ENCODE measurements around the gene PCDH9. TPM values are rescaled to one million over a fixed set of nuclear protein-coding genes. Genes with fewer than 3 reads are reported as not detected.

The PCDH9 gene
- total and polyA plus RNA-seq, 2 of the 4 experiments (the other 2 are of a cell fraction) = 2.2 to 10.2 TPM

DNA sequence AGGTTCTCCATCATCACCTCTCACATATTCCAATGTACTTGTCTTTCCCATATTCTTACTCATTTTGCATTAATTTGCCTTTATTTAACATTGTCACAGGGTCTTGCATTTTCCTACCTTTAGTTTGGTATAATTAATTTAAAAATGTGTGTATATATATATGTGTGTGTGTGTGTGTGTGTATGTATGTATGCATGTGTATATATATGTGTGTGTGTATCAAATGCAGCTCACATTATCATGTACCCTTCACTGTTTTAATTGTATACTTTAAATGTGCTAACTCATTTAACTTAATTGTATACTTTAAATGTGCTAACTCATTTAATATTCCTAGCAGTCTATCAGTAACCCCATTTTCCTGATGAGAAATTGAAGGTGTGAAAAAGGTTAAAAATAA, 104.5 kb downstream of the PCDH9 start:
- H3K79me1 ChIP-seq (ENCODE audit: low read depth in 1 of 2, low read length in 2 of 2) = no peaks in the 10 kb centered on the region
- no peaks in the 10 kb centered on the region for H3K9me1 ChIP-seq (ENCODE audit: insufficient read depth, low read length)
- H3K56ac ChIP-seq (ENCODE audit: extremely low read depth, insufficient read depth, low read length) = no peak overlapping the region
- no peak overlapping the region for H2AK5ac ChIP-seq (ENCODE audit: low read depth, low read length)
- in situ Hi-C loops (cut with MboI; ENCODE audit: low sequenced_read_pairs) (no loop called here), dilution Hi-C loops (cut with HindIII; ENCODE audit: low sequenced_read_pairs, unreplicated experiment) (no loop called here), intact Hi-C loops (cut with micrococcal nuclease) (no loop called here)
- no peaks in the 10 kb centered on the region for H3K27me3 ChIP-seq (ENCODE audit: control insufficient read depth, insufficient read depth, low read length)
- H3K4ac ChIP-seq (ENCODE audit: low read depth, low read length) = no peak overlapping the region
- H3K9me3 ChIP-seq (ENCODE audit: control insufficient read depth, insufficient read depth, low read length) = no peaks in the 10 kb centered on the region
- BruUV-seq (replicated peaks) = no TSS peak
- no peak overlapping the region for H4K8ac ChIP-seq (ENCODE audit: low read depth in 2 of 2, low read length in 2 of 2)
- no peak overlapping the region for H3K4me3 ChIP-seq (ENCODE audit: insufficient read depth, low read depth, low read length)
- H2AFZ ChIP-seq (replicated peaks; ENCODE audit: low read length, poor library complexity) = no peak overlapping the region
- H3K9ac ChIP-seq (ENCODE audit: low read depth, low read length) = no peak overlapping the region
- CTCF ChIA-PET = no interaction called here
- TF ChIP-seq RCOR1 (IDR thresholded peaks at IDR 0.05; ENCODE audit: insufficient replicate concordance, low read length) (no peak), SMC3 (IDR thresholded peaks at IDR 0.05; ENCODE audit: low read depth, low read length) (no peak), BHLHE40 (IDR thresholded peaks at IDR 0.05; ENCODE audit: low read depth, low read length) (no peak), MAZ (IDR thresholded peaks at IDR 0.05; ENCODE audit: borderline replicate concordance, low read depth, low read length) (no peak), USF2 (IDR thresholded peaks at IDR 0.05; ENCODE audit: low read depth, low read length) (no peak), RAD21 (IDR thresholded peaks at IDR 0.05; ENCODE audit: low read length) (no peak), CHD1 (IDR thresholded peaks at IDR 0.05; ENCODE audit: low read depth, low read length) (no peak), POLR2A (IDR thresholded peaks at IDR 0.05; ENCODE audit: low read depth, low read length) (no peak), FOS (IDR thresholded peaks at IDR 0.05; ENCODE audit: low read depth, low read length) (no peak), NFE2L2 (IDR thresholded peaks at IDR 0.05; ENCODE audit: low read depth, low read length) (no peak), CEBPB (IDR thresholded peaks at IDR 0.05; ENCODE audit: low read depth, low read length) (no peak), RFX5 (IDR thresholded peaks at IDR 0.05; ENCODE audit: low read depth, low read length) (no peak)
- TF ChIP-seq, protein P1, sequence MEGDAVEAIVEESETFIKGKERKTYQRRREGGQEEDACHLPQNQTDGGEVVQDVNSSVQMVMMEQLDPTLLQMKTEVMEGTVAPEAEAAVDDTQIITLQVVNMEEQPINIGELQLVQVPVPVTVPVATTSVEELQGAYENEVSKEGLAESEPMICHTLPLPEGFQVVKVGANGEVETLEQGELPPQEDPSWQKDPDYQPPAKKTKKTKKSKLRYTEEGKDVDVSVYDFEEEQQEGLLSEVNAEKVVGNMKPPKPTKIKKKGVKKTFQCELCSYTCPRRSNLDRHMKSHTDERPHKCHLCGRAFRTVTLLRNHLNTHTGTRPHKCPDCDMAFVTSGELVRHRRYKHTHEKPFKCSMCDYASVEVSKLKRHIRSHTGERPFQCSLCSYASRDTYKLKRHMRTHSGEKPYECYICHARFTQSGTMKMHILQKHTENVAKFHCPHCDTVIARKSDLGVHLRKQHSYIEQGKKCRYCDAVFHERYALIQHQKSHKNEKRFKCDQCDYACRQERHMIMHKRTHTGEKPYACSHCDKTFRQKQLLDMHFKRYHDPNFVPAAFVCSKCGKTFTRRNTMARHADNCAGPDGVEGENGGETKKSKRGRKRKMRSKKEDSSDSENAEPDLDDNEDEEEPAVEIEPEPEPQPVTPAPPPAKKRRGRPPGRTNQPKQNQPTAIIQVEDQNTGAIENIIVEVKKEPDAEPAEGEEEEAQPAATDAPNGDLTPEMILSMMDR (conservative IDR thresholded peaks at IDR 0.05; ENCODE audit: low read depth, low read length) = no peak
- TF ChIP-seq, protein P2, sequence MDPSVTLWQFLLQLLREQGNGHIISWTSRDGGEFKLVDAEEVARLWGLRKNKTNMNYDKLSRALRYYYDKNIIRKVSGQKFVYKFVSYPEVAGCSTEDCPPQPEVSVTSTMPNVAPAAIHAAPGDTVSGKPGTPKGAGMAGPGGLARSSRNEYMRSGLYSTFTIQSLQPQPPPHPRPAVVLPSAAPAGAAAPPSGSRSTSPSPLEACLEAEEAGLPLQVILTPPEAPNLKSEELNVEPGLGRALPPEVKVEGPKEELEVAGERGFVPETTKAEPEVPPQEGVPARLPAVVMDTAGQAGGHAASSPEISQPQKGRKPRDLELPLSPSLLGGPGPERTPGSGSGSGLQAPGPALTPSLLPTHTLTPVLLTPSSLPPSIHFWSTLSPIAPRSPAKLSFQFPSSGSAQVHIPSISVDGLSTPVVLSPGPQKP (IDR thresholded peaks at IDR 0.05; ENCODE audit: borderline replicate concordance, low read depth, low read length) = no peak
- no peak overlapping the region for H3K14ac ChIP-seq (replicated peaks; ENCODE audit: low read depth, low read length)
- H4K91ac ChIP-seq (ENCODE audit: insufficient read depth, low read depth, low read length) = no peak overlapping the region
- H3K27ac ChIP-seq (ENCODE audit: insufficient read depth, low read length) = no peak overlapping the region
- H3K18ac ChIP-seq (ENCODE audit: low read depth, low read length) = no peak overlapping the region
- H2BK15ac ChIP-seq (ENCODE audit: low read depth, low read length) = no peak overlapping the region
- H3K23ac ChIP-seq (ENCODE audit: low read depth, low read length) = no peak overlapping the region
- DNase-seq (no peak), ATAC-seq (ENCODE audit: low read depth) (no peak)
- POLR2A ChIA-PET (ENCODE audit: unreplicated experiment) = no interaction called here
- H2BK120ac ChIP-seq (ENCODE audit: low read depth, low read length) = no peak overlapping the region
- H3K4me1 ChIP-seq (ENCODE audit: control insufficient read depth, insufficient read depth, low read length) = no peaks in the 10 kb centered on the region; the same call in 1 of the 2 replicates
- no peaks in the 10 kb centered on the region for H3K36me3 ChIP-seq (ENCODE audit: control insufficient read depth, insufficient read depth, low read length)
- H2BK5ac ChIP-seq (ENCODE audit: low read depth, low read length, poor library complexity, severe bottlenecking) = no peak overlapping the region
- H2BK20ac ChIP-seq (ENCODE audit: low read depth, low read length) = no peak overlapping the region
- no peak overlapping the region for H2AK9ac ChIP-seq (replicated peaks; ENCODE audit: low read depth, low read length, poor library complexity)
- no peaks in the 10 kb centered on the region for H4K20me1 ChIP-seq (ENCODE audit: insufficient read depth, low read length)
- no peak overlapping the region for H4K5ac ChIP-seq (ENCODE audit: low read depth, low read length)
- no peak overlapping the region for H3K4me2 ChIP-seq (ENCODE audit: low read depth, low read length)

All from IMR-90 (cell line).